ENCODE results near the gene CDC16.

Gene CDC16

DNA sequence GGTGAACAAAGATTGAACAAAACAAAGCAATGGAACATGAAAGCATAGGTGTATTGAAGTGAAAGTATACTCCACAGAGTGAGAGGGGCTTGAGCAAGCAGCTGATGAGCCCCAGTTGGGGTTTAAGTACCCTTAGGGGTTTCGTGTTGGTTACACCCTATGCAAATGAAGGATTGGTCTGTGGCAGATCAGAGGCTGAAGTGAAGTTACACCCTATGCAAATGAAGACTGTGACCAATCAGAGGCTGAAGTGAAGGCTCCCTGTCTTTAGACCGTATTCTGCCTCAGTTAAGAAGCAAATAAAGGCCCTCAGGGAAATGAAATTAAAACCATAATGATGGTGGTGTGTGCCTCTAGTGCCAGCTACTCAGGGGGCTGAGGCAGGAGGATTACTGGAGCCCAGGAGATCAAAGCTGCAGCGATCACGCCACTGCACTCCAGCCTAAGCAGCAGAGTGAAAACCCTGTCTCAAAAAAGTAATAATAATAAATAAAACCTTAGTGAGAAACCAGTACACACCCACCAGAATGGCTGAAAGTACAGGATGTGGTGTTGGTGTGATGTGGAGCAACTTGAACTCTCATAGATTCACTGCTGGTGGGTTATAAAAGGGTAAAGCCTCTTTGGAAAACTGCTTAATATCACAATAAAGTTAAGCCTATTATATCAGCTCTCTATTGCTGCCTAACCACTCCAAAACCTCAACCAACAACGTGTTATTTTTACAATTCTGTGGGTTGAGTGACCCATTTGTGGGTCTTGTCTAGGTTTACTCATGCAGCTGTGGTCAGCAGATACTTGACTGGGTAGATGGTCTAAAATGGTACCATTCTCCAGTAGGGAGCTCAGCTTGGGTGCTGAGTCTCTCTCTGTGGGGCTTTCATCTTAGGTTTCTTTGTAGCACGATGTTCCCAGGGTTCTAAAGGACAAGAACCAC, 33.9 kb downstream of the CDC16 start:
- Histone ChIP-seq H3K4me3 (ENCODE audit: insufficient read depth, low read depth, low read length, poor library complexity, severe bottlenecking) (peak overlapping the region; percentile 6), H3K4me1 (ENCODE audit: control insufficient read depth, insufficient read depth, low read length, poor library complexity, severe bottlenecking) (peaks cover 10% of the 10 kb centered on the region), H3K27me3 (replicated peaks; ENCODE audit: control insufficient read depth, insufficient read depth, low read length, poor library complexity, severe bottlenecking) (no peaks in the 10 kb centered on the region), H3K36me3 (ENCODE audit: control insufficient read depth, insufficient read depth, low read length) (peaks cover 15% of the 10 kb centered on the region), H3K9me3 (ENCODE audit: control insufficient read depth, low read length) (no peaks in the 10 kb centered on the region), H3K27ac (ENCODE audit: insufficient read depth, low read length, poor library complexity, severe bottlenecking) (no peak overlapping the region)
- DNase-seq = no peak

DNA sequence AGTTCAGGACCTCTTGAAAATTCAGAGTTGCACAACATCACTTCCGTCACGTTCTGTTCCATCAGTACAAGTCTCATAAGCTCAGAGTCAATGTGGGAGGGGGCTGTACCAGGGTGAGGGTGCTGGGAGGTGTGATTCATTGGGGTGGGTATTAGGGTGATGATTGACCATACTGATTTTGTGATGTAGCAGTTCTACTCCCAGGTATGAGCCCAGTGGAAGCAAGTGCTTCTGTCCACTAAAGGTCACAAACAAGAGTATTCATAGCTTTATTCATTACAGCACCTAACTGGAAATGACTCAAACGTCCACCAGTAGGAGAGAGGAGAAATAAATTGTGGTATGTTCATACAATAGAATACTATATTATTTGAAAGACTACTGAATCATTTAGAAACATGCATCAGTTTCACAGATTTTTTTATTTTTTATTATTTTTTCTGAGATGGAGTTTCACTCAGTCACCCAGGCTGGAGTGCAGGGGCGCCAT, 34.6 kb downstream of the CDC16 start:
- Histone ChIP-seq H3K9me3 (ENCODE audit: control insufficient read depth, low read length) (no peaks in the 10 kb centered on the region), H3K4me3 (ENCODE audit: insufficient read depth, low read depth, low read length, poor library complexity, severe bottlenecking) (no peak overlapping the region), H3K4me1 (ENCODE audit: control insufficient read depth, insufficient read depth, low read length, poor library complexity, severe bottlenecking) (peaks cover 10% of the 10 kb centered on the region), H3K27me3 (replicated peaks; ENCODE audit: control insufficient read depth, insufficient read depth, low read length, poor library complexity, severe bottlenecking) (no peaks in the 10 kb centered on the region), H3K27ac (ENCODE audit: insufficient read depth, low read length, poor library complexity, severe bottlenecking) (no peak overlapping the region), H3K36me3 (ENCODE audit: control insufficient read depth, insufficient read depth, low read length) (peaks cover 15% of the 10 kb centered on the region)
- DNase-seq = no peak

DNA sequence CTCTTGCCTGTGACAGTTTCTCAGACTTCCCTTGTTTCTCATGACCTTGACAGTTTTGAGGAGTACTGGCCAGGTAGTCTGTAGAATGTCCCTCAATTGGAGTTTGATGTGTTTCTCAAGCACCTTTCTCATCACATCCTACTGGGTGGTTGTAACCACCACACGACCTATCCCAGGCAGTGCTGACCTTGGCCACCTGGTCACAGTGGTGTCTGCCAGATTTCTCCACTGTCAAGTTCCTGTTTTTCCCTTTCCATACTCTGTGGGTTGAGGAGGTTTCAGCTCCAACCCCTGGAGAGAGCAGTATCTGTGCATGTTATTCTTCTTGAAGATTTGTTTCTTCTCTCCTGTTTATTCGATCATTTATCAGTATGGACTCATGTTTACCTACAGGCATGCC, 38.3 kb downstream of the CDC16 start:
- Histone ChIP-seq H3K27ac (ENCODE audit: insufficient read depth, low read length, poor library complexity, severe bottlenecking) (no peak overlapping the region), H3K4me3 (ENCODE audit: insufficient read depth, low read depth, low read length, poor library complexity, severe bottlenecking) (no peak overlapping the region), H3K36me3 (ENCODE audit: control insufficient read depth, insufficient read depth, low read length) (peaks cover 10% of the 10 kb centered on the region), H3K4me1 (ENCODE audit: control insufficient read depth, insufficient read depth, low read length, poor library complexity, severe bottlenecking) (peaks cover 10% of the 10 kb centered on the region), H3K9me3 (ENCODE audit: control insufficient read depth, low read length) (no peaks in the 10 kb centered on the region), H3K27me3 (replicated peaks; ENCODE audit: control insufficient read depth, insufficient read depth, low read length, poor library complexity, severe bottlenecking) (no peaks in the 10 kb centered on the region)
- no peak for DNase-seq

DNA sequence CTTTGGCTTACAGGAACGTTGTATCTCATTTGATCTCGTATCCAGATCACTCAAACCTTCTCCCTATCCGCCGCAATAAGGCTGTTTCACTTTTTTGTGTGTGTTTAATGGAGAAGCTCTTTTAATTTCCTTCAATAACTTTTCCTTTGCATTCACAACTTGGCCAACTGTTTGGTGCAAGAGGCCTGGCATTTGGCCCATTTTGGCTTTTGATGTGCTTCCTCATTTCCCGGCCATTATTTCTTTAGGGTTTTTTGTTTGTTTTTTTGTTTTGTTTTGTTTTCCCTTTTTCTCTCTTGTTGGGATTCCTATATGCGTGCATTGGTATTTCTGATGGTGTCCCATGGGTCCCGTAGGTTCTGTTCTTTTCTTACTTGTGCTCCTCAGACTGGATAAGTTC, 40.6 kb downstream of the CDC16 start:
- Histone ChIP-seq H3K27ac (ENCODE audit: insufficient read depth, low read length, poor library complexity, severe bottlenecking) (no peak overlapping the region), H3K27me3 (replicated peaks; ENCODE audit: control insufficient read depth, insufficient read depth, low read length, poor library complexity, severe bottlenecking) (no peaks in the 10 kb centered on the region), H3K9me3 (ENCODE audit: control insufficient read depth, low read length) (no peaks in the 10 kb centered on the region), H3K4me1 (ENCODE audit: control insufficient read depth, insufficient read depth, low read length, poor library complexity, severe bottlenecking) (peaks cover under 1% of the 10 kb centered on the region), H3K4me3 (ENCODE audit: insufficient read depth, low read depth, low read length, poor library complexity, severe bottlenecking) (no peak overlapping the region), H3K36me3 (ENCODE audit: control insufficient read depth, insufficient read depth, low read length) (peaks cover 10% of the 10 kb centered on the region)
- no peak for DNase-seq

DNA sequence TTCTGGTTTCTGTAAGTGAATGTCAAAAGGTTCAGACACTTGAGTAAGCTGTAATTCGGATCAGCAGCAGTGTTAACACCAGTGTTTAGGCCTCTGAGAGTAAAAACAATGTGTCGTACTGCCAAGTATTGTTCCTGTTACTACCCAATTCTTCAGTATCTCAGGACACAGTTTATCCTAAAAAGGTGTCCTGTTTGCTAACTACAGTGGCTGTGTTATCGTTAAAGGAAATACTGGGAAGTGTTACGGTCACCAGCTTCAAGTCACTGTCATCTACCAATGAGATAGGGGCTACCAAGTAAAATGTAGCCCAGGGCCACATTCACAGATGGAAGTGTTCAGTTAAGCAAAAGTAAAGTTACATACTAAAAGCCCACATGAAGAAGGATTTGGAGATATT, 44.4 kb downstream of the CDC16 start:
- H3K4me3 ChIP-seq (ENCODE audit: insufficient read depth, low read depth, low read length, poor library complexity, severe bottlenecking) = no peak overlapping the region
- no peaks in the 10 kb centered on the region for H3K27me3 ChIP-seq (replicated peaks; ENCODE audit: control insufficient read depth, insufficient read depth, low read length, poor library complexity, severe bottlenecking)
- DNase-seq = no peak
- no peak overlapping the region for H3K27ac ChIP-seq (ENCODE audit: insufficient read depth, low read length, poor library complexity, severe bottlenecking)
- H3K36me3 ChIP-seq (ENCODE audit: control insufficient read depth, insufficient read depth, low read length) = no peaks in the 10 kb centered on the region
- H3K9me3 ChIP-seq (ENCODE audit: control insufficient read depth, low read length) = no peaks in the 10 kb centered on the region
- peaks cover 18% of the 10 kb centered on the region for H3K4me1 ChIP-seq (ENCODE audit: control insufficient read depth, insufficient read depth, low read length, poor library complexity, severe bottlenecking)

DNA sequence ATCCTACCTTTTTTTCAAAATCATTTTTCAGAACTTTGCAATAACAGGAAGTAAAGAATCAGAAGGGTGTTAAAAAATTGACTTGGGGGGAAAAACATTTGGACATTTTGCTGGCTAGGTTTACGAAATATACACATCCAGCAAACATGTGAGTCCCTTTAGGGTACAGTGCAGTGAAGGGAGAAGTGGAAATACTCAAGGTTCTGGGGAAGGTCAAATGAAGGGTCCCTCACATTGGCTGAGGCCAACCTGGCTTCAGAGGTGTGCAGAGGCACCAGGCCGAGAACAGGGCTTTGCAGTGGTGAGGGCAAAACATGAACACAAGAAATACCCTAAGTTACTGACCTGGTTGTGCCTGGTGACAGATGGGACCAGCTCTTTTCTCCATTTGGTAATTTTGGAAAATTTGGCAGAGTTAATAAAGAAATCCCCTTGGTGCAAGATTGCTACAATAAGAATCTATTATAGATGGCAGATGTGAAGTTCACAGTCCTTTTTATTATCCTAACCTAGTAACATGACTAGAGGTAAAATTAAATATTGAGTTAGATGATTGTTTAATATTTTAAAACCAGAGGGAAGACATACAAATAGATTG, 45.2 kb downstream of the CDC16 start:
- Histone ChIP-seq H3K27ac (ENCODE audit: insufficient read depth, low read length, poor library complexity, severe bottlenecking) (peak overlapping the region; percentile 94), H3K4me3 (ENCODE audit: insufficient read depth, low read depth, low read length, poor library complexity, severe bottlenecking) (no peak overlapping the region), H3K36me3 (ENCODE audit: control insufficient read depth, insufficient read depth, low read length) (peaks cover 3% of the 10 kb centered on the region), H3K4me1 (ENCODE audit: control insufficient read depth, insufficient read depth, low read length, poor library complexity, severe bottlenecking) (peaks cover 18% of the 10 kb centered on the region), H3K9me3 (ENCODE audit: control insufficient read depth, low read length) (no peaks in the 10 kb centered on the region), H3K27me3 (replicated peaks; ENCODE audit: control insufficient read depth, insufficient read depth, low read length, poor library complexity, severe bottlenecking) (no peaks in the 10 kb centered on the region)
- no peak for DNase-seq

DNA sequence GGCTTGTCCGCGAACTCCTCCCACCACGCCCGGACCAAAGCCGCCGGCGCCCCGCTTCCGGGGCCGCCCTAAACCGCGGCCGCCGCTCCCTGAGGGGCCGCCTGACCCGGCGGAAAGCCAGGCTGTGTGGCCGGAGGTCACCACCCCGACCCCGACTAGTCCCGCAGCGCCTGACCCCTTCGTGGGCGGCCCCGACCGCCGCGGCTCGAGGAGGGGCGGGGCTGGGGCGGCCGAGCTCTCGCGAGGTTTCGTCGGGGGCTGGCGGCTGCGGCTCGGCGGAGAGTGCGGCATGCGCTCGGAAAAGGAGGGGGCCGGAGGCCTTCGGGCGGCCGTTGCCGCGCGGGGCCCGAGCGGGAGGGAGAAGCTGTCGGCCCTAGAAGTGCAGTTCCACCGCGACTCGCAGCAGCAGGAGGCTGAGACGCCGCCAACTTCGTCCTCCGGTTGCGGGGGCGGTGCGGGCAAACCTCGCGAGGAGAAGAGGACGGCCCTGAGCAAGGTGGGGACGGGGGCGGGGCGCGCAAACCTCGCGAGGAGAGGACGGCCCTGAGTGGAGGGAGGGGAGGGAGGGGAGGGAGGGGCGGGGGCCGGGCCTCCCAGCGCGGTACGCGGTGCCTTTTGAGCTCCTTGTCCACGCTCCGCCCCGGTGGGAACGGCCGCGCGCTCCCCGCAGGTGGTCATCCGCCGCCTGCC, 46.8 kb downstream of the CDC16 start, which contains the start of gene UPF3A:
UPF3A (plus strand) TSS at position 251 of the 690 bp plus-strand sequence; CDS start at position 290, 39 bp downstream.
- Histone ChIP-seq H3K9me3 (ENCODE audit: control insufficient read depth, low read length) (no peaks in the 10 kb centered on the region), H3K27me3 (replicated peaks; ENCODE audit: control insufficient read depth, insufficient read depth, low read length, poor library complexity, severe bottlenecking) (no peaks in the 10 kb centered on the region), H3K4me3 (ENCODE audit: insufficient read depth, low read depth, low read length, poor library complexity, severe bottlenecking) (peak within 1 kb of the TSS; percentile 97), H3K36me3 (ENCODE audit: control insufficient read depth, insufficient read depth, low read length) (peaks cover 11% of the 10 kb centered on the region), H3K27ac (ENCODE audit: insufficient read depth, low read length, poor library complexity, severe bottlenecking) (peak within 1 kb of the TSS; percentile 94), H3K4me1 (ENCODE audit: control insufficient read depth, insufficient read depth, low read length, poor library complexity, severe bottlenecking) (peaks cover 21% of the 10 kb centered on the region)
- DNase-seq = peak; percentile 75 to 85 (median 81)

DNA sequence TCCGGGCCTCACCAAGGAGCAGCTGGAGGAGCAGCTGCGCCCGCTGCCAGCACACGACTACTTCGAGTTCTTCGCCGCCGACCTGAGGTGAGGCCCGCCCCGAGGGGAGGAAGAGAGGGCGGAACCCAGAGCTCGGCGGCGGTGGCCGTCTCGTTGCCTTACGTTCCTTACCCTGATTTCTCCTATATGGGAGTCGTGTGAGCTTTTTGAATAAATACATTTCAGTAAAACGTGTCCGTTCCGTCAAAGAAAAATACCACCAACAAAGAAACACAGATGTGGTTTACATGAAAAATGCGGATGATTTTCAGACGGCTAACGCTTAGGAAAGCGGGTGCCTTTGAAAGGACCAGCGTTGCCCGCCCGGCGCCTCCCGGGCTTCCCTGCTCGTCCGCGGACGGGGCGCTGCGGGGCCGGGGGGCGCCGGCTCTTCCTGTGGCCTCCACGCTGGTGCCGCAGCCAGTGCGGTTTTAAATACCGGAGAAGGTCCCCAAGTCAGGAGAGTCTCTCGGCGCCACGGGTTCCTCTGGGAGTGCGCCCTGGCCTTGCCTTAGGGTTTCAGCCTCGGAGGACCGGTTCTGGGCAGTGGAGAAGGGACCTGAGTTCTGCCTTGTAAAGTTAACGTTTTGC, 47.5 kb downstream of the CDC16 start:
- no peaks in the 10 kb centered on the region for H3K27me3 ChIP-seq (replicated peaks; ENCODE audit: control insufficient read depth, insufficient read depth, low read length, poor library complexity, severe bottlenecking)
- H3K9me3 ChIP-seq (ENCODE audit: control insufficient read depth, low read length) = no peaks in the 10 kb centered on the region
- H3K4me3 ChIP-seq (ENCODE audit: insufficient read depth, low read depth, low read length, poor library complexity, severe bottlenecking) = peak overlapping the region; percentile 97
- peaks cover 21% of the 10 kb centered on the region for H3K4me1 ChIP-seq (ENCODE audit: control insufficient read depth, insufficient read depth, low read length, poor library complexity, severe bottlenecking)
- peak overlapping the region; percentile 94 for H3K27ac ChIP-seq (ENCODE audit: insufficient read depth, low read length, poor library complexity, severe bottlenecking)
- H3K36me3 ChIP-seq (ENCODE audit: control insufficient read depth, insufficient read depth, low read length) = peaks cover 17% of the 10 kb centered on the region
- DNase-seq = peak in 1 of 3 donors; percentile 5

DNA sequence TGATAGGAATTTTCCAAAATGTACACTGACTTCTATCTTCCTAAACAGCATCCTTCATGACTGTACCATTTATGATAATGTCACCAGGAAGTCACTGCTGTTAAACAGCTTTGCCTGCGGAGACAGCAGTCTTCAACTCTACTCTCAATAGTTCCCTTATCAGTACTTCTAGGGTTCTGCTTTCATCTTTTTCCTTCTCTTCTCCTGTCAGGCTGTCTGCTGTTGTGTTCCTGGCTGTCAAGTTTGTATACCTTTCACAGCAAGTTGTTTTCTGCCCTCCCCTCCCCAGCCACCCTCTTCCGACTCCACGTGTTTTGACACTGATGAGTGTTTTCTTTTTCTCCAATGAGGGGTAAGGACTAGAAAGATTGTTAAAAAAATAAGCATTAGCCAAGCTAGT, 48.9 kb downstream of the CDC16 start:
- Histone ChIP-seq H3K9me3 (ENCODE audit: control insufficient read depth, low read length) (no peaks in the 10 kb centered on the region), H3K36me3 (ENCODE audit: control insufficient read depth, insufficient read depth, low read length) (peaks cover 32% of the 10 kb centered on the region), H3K27ac (ENCODE audit: insufficient read depth, low read length, poor library complexity, severe bottlenecking) (no peak overlapping the region), H3K27me3 (replicated peaks; ENCODE audit: control insufficient read depth, insufficient read depth, low read length, poor library complexity, severe bottlenecking) (no peaks in the 10 kb centered on the region), H3K4me1 (ENCODE audit: control insufficient read depth, insufficient read depth, low read length, poor library complexity, severe bottlenecking) (peaks cover 21% of the 10 kb centered on the region), H3K4me3 (ENCODE audit: insufficient read depth, low read depth, low read length, poor library complexity, severe bottlenecking) (no peak overlapping the region)
- DNase-seq = no peak
